ENCODE results near the gene TAS2R13. TPM values are rescaled to one million over a fixed set of nuclear protein-coding genes. Genes with fewer than 3 reads are reported as not detected.

Gene TAS2R13
- polyA plus RNA-seq, 4 donors = 0.08 TPM; not detected in 3

DNA sequence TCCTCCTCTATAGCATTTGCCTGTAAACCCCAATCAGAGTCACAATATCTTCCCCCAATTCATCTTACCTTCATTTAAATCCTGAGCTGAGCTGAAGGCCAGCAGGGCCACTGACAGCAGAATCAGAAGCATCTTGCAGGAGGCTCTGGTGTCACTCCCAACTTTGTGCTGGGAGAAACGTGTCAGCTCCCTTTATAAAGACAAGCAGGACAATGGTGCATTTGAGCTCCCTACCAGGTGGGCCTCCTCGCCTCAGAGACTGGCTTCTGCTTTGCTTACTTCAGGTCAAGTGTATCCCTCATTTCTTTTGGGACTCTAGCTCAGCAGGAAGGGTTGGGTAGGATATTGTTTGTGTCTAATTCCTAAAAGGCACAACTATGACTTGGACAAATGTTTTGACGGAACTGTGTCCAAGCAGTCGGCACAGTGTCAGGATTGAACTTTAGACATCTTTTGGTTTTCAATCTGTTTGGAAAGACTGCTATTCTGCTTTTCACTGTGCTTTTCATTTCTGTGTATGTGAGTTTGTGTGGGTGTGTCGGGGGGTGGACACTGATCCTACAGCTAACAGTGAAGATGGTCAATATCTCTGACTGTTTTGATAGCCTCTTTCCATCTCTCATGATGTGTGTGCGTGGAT is 25.2 kb downstream of the TAS2R13 start, which contains the start of gene PRH1:
PRH1 (minus strand) TSS at position 170 of the 640 bp plus-strand sequence; CDS start at position 132, 38 bp downstream.
- no peak for DNase-seq (ENCODE audit: low read depth in 4 of 4, low spot score in 3 of 4)

DNA sequence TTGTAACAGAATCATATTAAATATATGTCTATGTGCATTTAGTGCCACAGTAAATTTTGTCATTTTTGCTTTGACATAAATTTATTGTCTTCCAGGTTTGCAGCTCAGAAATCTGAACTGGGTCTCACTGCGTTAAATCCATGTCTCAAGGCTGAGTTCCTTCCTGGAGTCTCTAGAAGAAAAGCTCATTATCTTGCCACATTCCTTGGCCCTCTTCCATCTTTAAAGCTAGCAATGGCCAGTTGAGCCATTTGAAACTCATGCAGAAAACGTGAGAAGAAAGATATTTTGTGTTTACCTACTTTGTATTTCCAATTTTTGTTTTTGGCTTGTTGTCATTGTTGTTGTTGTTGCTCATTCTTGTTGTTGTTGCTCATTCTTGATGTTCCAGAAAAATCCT is 36.0 kb downstream of the TAS2R13 start:
- DNase-seq (ENCODE audit: low read depth in 4 of 4, low spot score in 3 of 4) = no peak

DNA sequence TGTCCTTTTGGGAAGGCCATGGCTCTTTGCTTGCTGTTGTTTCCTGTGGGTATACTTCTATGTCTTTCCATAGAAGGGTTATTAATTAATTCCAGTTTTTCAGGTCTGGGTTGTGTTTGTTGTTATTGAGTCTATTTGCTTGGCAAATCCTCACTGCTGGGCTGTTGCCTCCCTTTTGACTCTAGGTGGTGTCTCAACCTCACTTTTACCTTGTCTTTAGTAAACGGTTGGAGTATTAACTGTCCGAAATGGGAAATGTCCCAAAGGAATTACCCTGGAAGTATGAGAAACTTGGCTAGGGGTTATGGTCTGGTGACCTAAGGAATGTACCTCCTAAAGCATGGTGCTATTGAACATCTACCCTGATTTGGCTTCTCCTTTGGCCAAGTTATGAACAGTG is 42.0 kb downstream of the TAS2R13 start:
- no peak for DNase-seq (ENCODE audit: low read depth in 4 of 4, low spot score in 3 of 4)

DNA sequence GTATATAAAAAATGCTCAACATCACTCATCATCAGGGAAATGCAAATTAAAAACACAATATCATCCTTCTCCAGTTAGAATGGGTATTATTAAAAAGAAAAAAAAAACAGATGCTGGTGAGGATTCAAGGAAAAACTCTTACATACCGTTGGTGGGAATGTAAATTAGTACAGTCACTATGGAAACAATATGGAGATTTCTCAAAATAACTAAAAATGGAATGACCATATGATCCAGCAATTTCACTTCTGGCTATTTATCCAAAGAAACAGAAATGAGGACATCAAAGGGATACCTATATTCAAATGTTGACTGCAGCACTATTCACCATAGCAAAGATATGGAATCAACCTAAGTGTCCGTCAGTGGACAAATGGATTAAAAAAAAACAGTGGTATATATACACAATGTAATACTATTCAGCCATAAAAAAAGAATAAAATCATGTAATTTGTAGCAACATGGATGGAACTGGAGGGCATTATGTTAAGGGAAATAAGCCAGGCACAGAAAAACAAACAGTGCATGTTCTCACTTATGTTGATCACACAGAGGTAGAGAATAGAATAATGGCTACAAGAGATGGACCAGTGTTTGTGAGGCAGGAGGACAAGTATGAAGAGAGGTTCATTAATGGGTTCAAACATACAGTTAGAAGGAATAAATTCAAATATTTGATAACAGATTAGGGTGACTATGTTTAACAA is 45.7 kb downstream of the TAS2R13 start:
- no peak for DNase-seq (ENCODE audit: low read depth in 4 of 4, low spot score in 3 of 4)

DNA sequence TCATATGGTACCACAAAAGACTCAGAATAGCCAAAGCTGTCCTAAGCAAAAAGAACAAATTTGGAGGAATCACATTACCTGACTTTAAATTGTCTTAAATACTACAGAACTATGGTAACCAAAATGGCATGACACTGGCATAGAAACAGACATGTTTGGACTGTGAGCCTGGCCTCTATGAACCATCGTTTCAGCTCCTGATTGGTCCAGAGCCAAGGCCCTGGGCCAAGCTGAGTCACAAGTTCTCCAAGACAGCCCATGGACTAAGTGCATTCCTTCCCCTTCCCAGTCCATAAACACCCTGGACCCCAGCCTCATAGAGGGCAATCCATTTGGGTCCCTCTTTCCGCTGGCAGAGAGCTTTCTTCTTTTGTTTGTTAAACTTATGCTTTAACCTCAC is 48.0 kb downstream of the TAS2R13 start:
- no peak for DNase-seq (ENCODE audit: low read depth in 4 of 4, low spot score in 3 of 4)

Other genes starting within 250 kb of the TAS2R13 start
- gene STYK1, start 235.5 kb downstream of the TAS2R13 start, polyA plus RNA-seq (ENCODE audit: insufficient read length in 4 of 4) = 1 to 10 TPM in 1 of 4 donors, under 1 TPM in 3; 0.70 to 1.2 (median 0.94) TPM
- 100 to 1,000 TPM; 219 to 278 (median 234) TPM for gene YBX3, start 186.2 kb downstream of the TAS2R13 start, polyA plus RNA-seq (ENCODE audit: insufficient read length in 4 of 4)
- gene TAS2R7, start 106.9 kb downstream of the TAS2R13 start, polyA plus RNA-seq (ENCODE audit: insufficient read length in 4 of 4) = not detected
- not detected for gene TAS2R8, start 102.3 kb downstream of the TAS2R13 start, polyA plus RNA-seq (ENCODE audit: insufficient read length in 4 of 4)
- gene TAS2R9, start 99.4 kb downstream of the TAS2R13 start, polyA plus RNA-seq (ENCODE audit: insufficient read length in 4 of 4) = not detected
- 1 to 10 TPM; 1.1 to 2.0 (median 1.4) TPM for gene TAS2R10, start 83.2 kb downstream of the TAS2R13 start, polyA plus RNA-seq (ENCODE audit: insufficient read length in 4 of 4)
- 1 to 10 TPM; 6.5 to 8.1 (median 7.1) TPM for gene PRR4, start 60.1 kb downstream of the TAS2R13 start, polyA plus RNA-seq (ENCODE audit: insufficient read length in 4 of 4)
- gene PRH1, start 25.3 kb downstream of the TAS2R13 start, polyA plus RNA-seq (ENCODE audit: insufficient read length in 4 of 4) = 10 to 100 TPM in 3 of 4 donors, 1 to 10 TPM in 1; 8.5 to 15.3 (median 14.6) TPM
- gene PRH2, start 19.7 kb upstream of the TAS2R13 start, polyA plus RNA-seq (ENCODE audit: insufficient read length in 4 of 4) = under 1 TPM in 3 of 4 donors, not detected in 1; 0.23 to 0.41 (median 0.31) TPM
- gene TAS2R14, start 29.7 kb upstream of the TAS2R13 start, polyA plus RNA-seq (ENCODE audit: insufficient read length in 4 of 4) = 1 to 10 TPM; 2.6 to 3.8 (median 3.3) TPM
- not detected for gene TAS2R50, start 77.3 kb upstream of the TAS2R13 start, polyA plus RNA-seq (ENCODE audit: insufficient read length in 4 of 4)
- gene TAS2R20, start 88.7 kb upstream of the TAS2R13 start, polyA plus RNA-seq (ENCODE audit: insufficient read length in 4 of 4) = 1 to 10 TPM in 3 of 4 donors, under 1 TPM in 1; 0.98 to 2.0 (median 1.1) TPM
- 1 to 10 TPM in 2 of 4 donors, under 1 TPM in 2; 0.79 to 1.5 (median 1.2) TPM for gene TAS2R19, start 113.1 kb upstream of the TAS2R13 start, polyA plus RNA-seq (ENCODE audit: insufficient read length in 4 of 4)
- gene TAS2R31, start 121.8 kb upstream of the TAS2R13 start, polyA plus RNA-seq (ENCODE audit: insufficient read length in 4 of 4) = 1 to 10 TPM in 2 of 4 donors, under 1 TPM in 2; 0.65 to 1.9 (median 0.92) TPM
- gene TAS2R46, start 152.7 kb upstream of the TAS2R13 start, polyA plus RNA-seq (ENCODE audit: insufficient read length in 4 of 4) = under 1 TPM in 2 of 4 donors, not detected in 2; 0.09 to 0.22 TPM
- under 1 TPM; 0.16 to 0.62 (median 0.40) TPM for gene TAS2R43, start 182.8 kb upstream of the TAS2R13 start, polyA plus RNA-seq (ENCODE audit: insufficient read length in 4 of 4)
- under 1 TPM in 1 of 4 donors, not detected in 3; 0.16 TPM for gene TAS2R30, start 225.1 kb upstream of the TAS2R13 start, polyA plus RNA-seq (ENCODE audit: insufficient read length in 4 of 4)

All from right renal pelvis (tissue), 4 donors.